Measurements from ENCODE around the gene SDK1.

Gene SDK1

GRCh38 chr7:3469641-3470040, 168.6 kb downstream of the SDK1 start:
- no peak for DNase-seq

GRCh38 chr7:3480197-3480596, 179.1 kb downstream of the SDK1 start:
- DNase-seq = no peak

- DNase-seq = no peak
These were observed 180.4 kb downstream of the SDK1 start for GRCh38 chr7:3481435-3481834.

GRCh38 chr7:3482147-3482921, 181.3 kb downstream of the SDK1 start:
- no peak for DNase-seq

- no peak for DNase-seq
These were observed 185.8 kb downstream of the SDK1 start for GRCh38 chr7:3486841-3487240.

GRCh38 chr7:3488829-3489228, 187.8 kb downstream of the SDK1 start:
- DNase-seq = no peak

GRCh38 chr7:3493499-3493898, 192.4 kb downstream of the SDK1 start:
- DNase-seq = no peak

GRCh38 chr7:3494947-3495346, 193.9 kb downstream of the SDK1 start:
- DNase-seq = no peak

- no peak for DNase-seq
These were observed 194.5 kb downstream of the SDK1 start for GRCh38 chr7:3495530-3495929.

GRCh38 chr7:3495954-3496353, 194.9 kb downstream of the SDK1 start:
- no peak for DNase-seq

- DNase-seq = no peak
These were observed 196.7 kb downstream of the SDK1 start for GRCh38 chr7:3497796-3498195.

- no peak for DNase-seq
These were observed 200.6 kb downstream of the SDK1 start for GRCh38 chr7:3501671-3502070.

- no peak for DNase-seq
These were observed 203.3 kb downstream of the SDK1 start for GRCh38 chr7:3504384-3504783.

GRCh38 chr7:3510101-3511020, 209.3 kb downstream of the SDK1 start:
- no peak for DNase-seq

- no peak for DNase-seq
These were observed 216.3 kb downstream of the SDK1 start for GRCh38 chr7:3517344-3517743.

- no peak for DNase-seq
These were observed 217.5 kb downstream of the SDK1 start for GRCh38 chr7:3518546-3518945.

GRCh38 chr7:3520206-3520605, 219.2 kb downstream of the SDK1 start:
- DNase-seq = no peak

GRCh38 chr7:3527496-3528124, 226.6 kb downstream of the SDK1 start:
- DNase-seq = no peak

GRCh38 chr7:3533040-3533439, 232.0 kb downstream of the SDK1 start:
- DNase-seq = no peak

GRCh38 chr7:3537210-3537875, 236.3 kb downstream of the SDK1 start:
- DNase-seq = no peak

GRCh38 chr7:3538041-3538440, 237.0 kb downstream of the SDK1 start:
- DNase-seq = no peak

- no peak for DNase-seq
These were observed 239.6 kb downstream of the SDK1 start for GRCh38 chr7:3540456-3541220.

Measured in NCI-H446 treated with DMSO at 0.1 percent for 48 hours (cell line).